Measurements from ENCODE around the gene PIP4K2B. TPM values are rescaled to one million over a fixed set of nuclear protein-coding genes. Genes with fewer than 3 reads are reported as not detected.
"Not testable (repeated sequence)": the region's sequence is repeated elsewhere in the genome, so short reads cannot be mapped to it uniquely, and the experiment has no call there.

Gene PIP4K2B
- total RNA-seq, 6 experiments from 2014 or later: 48.7 to 61.8 (median 55.5) TPM

DNA sequence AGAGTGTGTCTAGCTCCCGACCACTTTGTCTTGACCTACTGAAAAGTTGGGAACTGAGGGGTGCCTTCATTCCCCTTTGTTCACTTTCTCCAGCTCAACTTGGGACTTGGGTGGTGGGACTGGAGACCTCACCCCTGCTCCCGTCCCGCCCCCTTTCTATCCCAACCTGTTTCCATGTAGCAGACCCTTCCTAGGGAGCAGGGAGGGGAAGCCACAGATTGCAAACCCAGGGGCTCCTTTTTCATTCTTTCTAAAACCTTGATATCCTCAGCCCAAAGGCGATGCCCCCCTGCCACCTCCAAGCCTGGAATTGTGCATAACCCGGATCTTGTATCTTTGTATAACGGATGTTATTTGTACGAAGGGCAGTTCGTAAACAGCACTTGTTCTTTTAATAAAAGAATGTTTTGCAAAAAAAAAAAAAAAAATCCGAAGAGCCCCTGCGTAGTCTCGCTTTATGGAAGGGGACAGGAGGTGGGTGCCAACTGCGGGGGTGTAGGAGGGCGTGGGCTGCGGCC lies 69.9 kb downstream of the PIP4K2B start:
- H3K27me3 Mint-ChIP-seq (ENCODE audit: insufficient read depth): peaks cover 5% of the 10 kb centered on the region
- H3K27ac Mint-ChIP-seq: peak overlapping the region; percentile 29; the same call in 1 of the 2 replicates
- TF ChIP-seq, protein P1, sequence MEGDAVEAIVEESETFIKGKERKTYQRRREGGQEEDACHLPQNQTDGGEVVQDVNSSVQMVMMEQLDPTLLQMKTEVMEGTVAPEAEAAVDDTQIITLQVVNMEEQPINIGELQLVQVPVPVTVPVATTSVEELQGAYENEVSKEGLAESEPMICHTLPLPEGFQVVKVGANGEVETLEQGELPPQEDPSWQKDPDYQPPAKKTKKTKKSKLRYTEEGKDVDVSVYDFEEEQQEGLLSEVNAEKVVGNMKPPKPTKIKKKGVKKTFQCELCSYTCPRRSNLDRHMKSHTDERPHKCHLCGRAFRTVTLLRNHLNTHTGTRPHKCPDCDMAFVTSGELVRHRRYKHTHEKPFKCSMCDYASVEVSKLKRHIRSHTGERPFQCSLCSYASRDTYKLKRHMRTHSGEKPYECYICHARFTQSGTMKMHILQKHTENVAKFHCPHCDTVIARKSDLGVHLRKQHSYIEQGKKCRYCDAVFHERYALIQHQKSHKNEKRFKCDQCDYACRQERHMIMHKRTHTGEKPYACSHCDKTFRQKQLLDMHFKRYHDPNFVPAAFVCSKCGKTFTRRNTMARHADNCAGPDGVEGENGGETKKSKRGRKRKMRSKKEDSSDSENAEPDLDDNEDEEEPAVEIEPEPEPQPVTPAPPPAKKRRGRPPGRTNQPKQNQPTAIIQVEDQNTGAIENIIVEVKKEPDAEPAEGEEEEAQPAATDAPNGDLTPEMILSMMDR (IDR thresholded peaks at IDR 0.05): no peak
- no peaks in the 10 kb centered on the region for H3K9me3 Mint-ChIP-seq
- H3K4me1 Mint-ChIP-seq (ENCODE audit: low read depth): peaks cover 44% of the 10 kb centered on the region
- DNase-seq: no peak
- H3K4me3 Mint-ChIP-seq: peak overlapping the region; percentile 80
- H3K36me3 Mint-ChIP-seq (ENCODE audit: low read depth): peaks cover 7% of the 10 kb centered on the region; the same call in 1 of the 2 replicates

DNA sequence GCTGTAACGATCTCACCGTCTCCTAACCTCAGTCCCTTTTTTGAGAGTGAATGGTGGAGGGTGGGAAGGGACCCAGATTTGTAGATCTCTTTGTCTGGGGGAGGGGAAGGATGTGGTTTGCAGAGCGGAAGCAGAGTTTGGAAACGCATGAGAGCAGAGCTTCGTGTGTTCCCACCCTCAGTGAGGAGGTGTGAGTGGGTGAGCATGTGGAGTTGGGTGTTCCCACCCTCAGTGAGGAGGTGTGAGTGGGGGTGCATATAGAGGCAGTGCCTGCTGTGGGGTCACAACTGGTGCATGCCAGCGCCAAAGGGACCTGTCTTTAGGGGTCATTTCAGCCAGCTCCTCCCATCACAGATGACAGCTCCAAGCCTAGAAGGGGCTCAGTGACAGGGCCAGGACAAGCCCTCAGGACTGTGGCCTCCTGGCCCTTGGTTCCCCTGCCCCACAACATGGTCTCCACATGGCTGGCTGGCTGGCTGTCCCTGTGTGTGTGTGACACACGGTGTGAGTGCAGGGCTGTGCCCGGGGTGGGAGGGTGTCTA lies 71.0 kb downstream of the PIP4K2B start:
- H3K4me3 Mint-ChIP-seq: no peak overlapping the region
- no peak for DNase-seq
- H3K36me3 Mint-ChIP-seq (ENCODE audit: low read depth): peaks cover 7% of the 10 kb centered on the region; the same call in 1 of the 2 replicates
- peaks cover 5% of the 10 kb centered on the region for H3K27me3 Mint-ChIP-seq (ENCODE audit: insufficient read depth)
- peaks cover 41% of the 10 kb centered on the region for H3K4me1 Mint-ChIP-seq (ENCODE audit: low read depth)
- TF ChIP-seq, protein P1 (IDR thresholded peaks at IDR 0.05): no peak
- H3K27ac Mint-ChIP-seq: no peak overlapping the region
- H3K9me3 Mint-ChIP-seq: no peaks in the 10 kb centered on the region

DNA sequence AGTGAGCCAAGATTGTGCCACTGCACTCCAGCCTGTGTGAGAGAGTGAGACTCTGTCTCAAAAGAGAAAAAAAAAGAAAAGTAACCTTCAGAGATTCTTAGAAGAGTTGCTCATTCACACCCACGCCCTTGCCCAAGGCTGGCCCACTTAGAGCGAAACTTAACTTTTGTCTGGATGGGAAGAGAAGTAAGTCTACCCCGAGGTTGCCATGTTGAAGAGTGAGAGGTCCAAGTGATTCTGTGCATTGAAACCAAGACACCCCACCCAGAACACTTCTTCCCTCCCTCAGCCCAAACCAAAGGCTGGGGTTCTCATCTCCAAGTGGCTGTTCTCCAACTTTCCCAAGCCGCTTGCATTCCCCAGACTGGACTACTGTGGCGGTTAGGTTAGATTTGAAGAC lies 71.6 kb downstream of the PIP4K2B start:
- H3K27ac Mint-ChIP-seq: no peak overlapping the region

DNA sequence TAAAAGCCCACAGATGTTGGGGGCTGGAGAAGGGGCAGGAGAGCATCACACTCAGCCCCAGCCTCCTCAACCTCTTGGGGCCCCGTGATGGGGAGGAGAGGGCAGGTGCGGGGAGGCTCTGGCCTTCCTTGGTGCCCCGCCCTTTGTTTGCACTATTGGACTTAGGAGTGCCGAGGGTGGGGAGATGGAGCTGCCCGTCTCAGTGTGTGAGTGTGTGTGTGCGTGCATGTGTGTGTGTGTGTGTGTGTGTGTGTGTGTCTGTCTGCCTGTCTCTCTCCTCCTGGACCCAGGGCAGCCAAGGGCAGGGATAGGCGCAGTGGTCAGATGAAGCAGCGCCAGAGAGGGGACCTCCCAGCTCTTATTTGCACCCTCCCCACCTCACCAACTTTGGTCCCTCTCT lies 73.2 kb downstream of the PIP4K2B start:
- not testable (repeated sequence) for H3K4me3 Mint-ChIP-seq; DNase-seq; H3K27me3 Mint-ChIP-seq (ENCODE audit: insufficient read depth); H3K36me3 Mint-ChIP-seq (ENCODE audit: low read depth); H3K27ac Mint-ChIP-seq; H3K9me3 Mint-ChIP-seq
- H3K4me1 Mint-ChIP-seq (ENCODE audit: low read depth): peaks cover 22% of the 10 kb centered on the region

More for the DNA sequence above, 71.6 kb downstream of the PIP4K2B start:
- Mint-ChIP-seq H3K27me3 (ENCODE audit: insufficient read depth) (peaks cover 5% of the 10 kb centered on the region), H3K9me3 (no peaks in the 10 kb centered on the region), H3K36me3 (ENCODE audit: low read depth) (peaks cover 1% of the 10 kb centered on the region; the same call in 1 of the 2 replicates), H3K4me1 (ENCODE audit: low read depth) (peaks cover 38% of the 10 kb centered on the region), H3K4me3 (no peak overlapping the region)
- TF ChIP-seq, protein P1 (IDR thresholded peaks at IDR 0.05): no peak
- no peak for DNase-seq

DNA sequence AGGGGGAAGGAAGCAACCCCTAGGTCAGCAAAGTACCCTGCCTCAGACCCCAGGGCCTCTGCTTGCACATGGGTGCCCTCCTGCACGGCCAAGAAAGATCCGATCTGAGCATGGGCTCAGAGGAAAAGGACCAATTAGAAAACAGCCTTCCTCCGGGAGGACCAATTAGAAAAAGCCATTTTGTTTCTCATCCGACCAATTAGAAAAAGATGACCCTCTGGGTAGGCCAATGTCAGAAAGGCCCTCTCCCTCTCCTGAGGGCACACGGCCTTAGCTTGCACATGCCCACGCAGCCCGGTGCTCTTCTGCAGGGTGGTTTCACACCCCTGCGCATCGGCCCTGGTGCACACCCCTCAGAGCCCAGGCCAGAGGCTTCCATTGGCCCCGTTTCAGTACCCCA lies 74.3 kb downstream of the PIP4K2B start:
- Mint-ChIP-seq H3K4me1 (ENCODE audit: low read depth) (peaks cover 14% of the 10 kb centered on the region), H3K27me3 (ENCODE audit: insufficient read depth) (no peaks in the 10 kb centered on the region), H3K36me3 (ENCODE audit: low read depth) (peaks cover 9% of the 10 kb centered on the region; the same call in 1 of the 2 replicates), H3K27ac (no peak overlapping the region), H3K4me3 (no peak overlapping the region), H3K9me3 (no peaks in the 10 kb centered on the region)
- TF ChIP-seq, protein P1 (IDR thresholded peaks at IDR 0.05): no peak
- no peak for DNase-seq

DNA sequence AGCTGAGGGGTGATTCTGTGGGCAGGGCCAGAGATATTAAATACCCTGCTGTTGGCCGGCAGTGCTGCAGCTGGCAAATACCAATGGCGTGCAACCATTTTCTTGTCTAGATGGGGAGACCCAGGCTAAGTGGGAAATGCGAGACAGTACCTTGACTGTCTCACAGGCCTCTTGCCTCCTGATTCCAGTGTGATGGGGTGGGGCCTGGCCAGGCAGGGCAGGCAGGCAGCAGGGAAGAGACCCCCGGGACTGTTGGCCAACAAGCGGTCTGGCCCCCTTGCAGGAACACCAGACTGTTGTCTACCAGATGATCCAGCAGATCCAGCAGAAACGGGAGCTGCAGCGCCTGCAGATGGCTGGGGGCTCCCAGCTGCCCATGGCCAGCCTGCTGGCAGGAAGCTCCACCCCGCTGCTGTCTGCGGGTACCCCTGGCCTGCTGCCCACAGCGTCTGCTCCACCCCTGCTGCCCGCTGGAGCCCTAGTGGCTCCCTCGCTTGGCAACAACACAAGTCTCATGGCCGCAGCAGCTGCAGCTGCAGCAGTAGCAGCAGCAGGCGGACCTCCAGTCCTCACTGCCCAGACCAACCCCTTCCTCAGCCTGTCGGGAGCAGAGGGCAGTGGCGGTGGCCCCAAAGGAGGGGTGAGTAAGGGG lies 74.9 kb downstream of the PIP4K2B start:
- no peak for DNase-seq
- Mint-ChIP-seq H3K4me3 (no peak overlapping the region), H3K36me3 (ENCODE audit: low read depth) (peaks cover 9% of the 10 kb centered on the region; the same call in 1 of the 2 replicates), H3K9me3 (no peaks in the 10 kb centered on the region), H3K27me3 (ENCODE audit: insufficient read depth) (no peaks in the 10 kb centered on the region; the same call in 1 of the 2 replicates), H3K27ac (no peak overlapping the region), H3K4me1 (ENCODE audit: low read depth) (peaks cover 13% of the 10 kb centered on the region)
- TF ChIP-seq, protein P1 (IDR thresholded peaks at IDR 0.05): no peak
